HepG2 (cell line): ENCODE data around the gene CCT6A. TPM values are rescaled to one million over a fixed set of nuclear protein-coding genes. Genes with fewer than 3 reads are reported as not detected.

Experiments
- ASH2L ChIP-seq: fragments of 300-600, 200-600 bp; sonication (generic); IDR thresholded peaks from 2 replicates; pipeline ENCODE4 v1.7.0; 2017; ENCODE audit warnings: low read depth, mild to moderate bottlenecking, moderate library complexity, mixed read lengths, low read length; ENCODE audit not compliant: insufficient read length
- ATF7 ChIP-seq, 2 experiments: fragments of 450-650 bp in 1 of 2; sonication (generic) in 1 of 2; formaldehyde crosslinking in 1 of 2; IDR thresholded peaks; 2 replicates each; pipeline versions ENCODE4 v1.4.0 to v1.6.1; 2016 to 2020; ENCODE audit warnings: antibody characterized with exemption in 1 of 2, mild to moderate bottlenecking in 1 of 2, missing genetic modification reagents in 1 of 2
- BORCS8-MEF2B ChIP-seq: sonication (generic); formaldehyde crosslinking; IDR thresholded peaks from 2 replicates; pipeline ENCODE4 v1.8.0; 2022; ENCODE audit warnings: mild to moderate bottlenecking, missing genetic modification reagents
- FOXO1 ChIP-seq: sonication (generic); formaldehyde crosslinking; IDR thresholded peaks from 2 replicates; pipeline ENCODE4 v1.4.0; 2020; ENCODE audit warnings: missing genetic modification reagents
- HES4 ChIP-seq: sonication (generic); formaldehyde crosslinking; IDR thresholded peaks from 2 replicates; pipeline ENCODE4 v1.9.0; 2021; ENCODE audit warnings: mild to moderate bottlenecking, missing genetic modification reagents, borderline replicate concordance
- HNF4G ChIP-seq, 2 experiments: sonication (generic) in 1 of 2; formaldehyde crosslinking in 1 of 2; IDR thresholded peaks; 2 replicates each; pipeline versions ENCODE4 v1.4.0 to v1.6.1; 2011 to 2020; ENCODE audit warnings: borderline replicate concordance in 2 of 2, low read depth in 2 of 2, mild to moderate bottlenecking in 2 of 2, low read length in 1 of 2, missing genetic modification reagents in 1 of 2, moderate library complexity in 1 of 2
- JARID2 ChIP-seq: sonication (generic); formaldehyde crosslinking; IDR thresholded peaks from 2 replicates; pipeline ENCODE4 v1.8.1; 2023; ENCODE audit warnings: missing genetic modification reagents, inconsistent platforms; ENCODE audit not compliant: insufficient replicate concordance
- KLF6 ChIP-seq: IDR thresholded peaks from 2 replicates; pipeline ENCODE4 v1.8.0; 2016; ENCODE audit warnings: missing biosample characterization, missing genetic modification reagents
- LRRFIP1 ChIP-seq: sonication (generic); formaldehyde crosslinking; conservative IDR thresholded peaks from 2 replicates; pipeline ENCODE4 v1.4.0; 2020; ENCODE audit warnings: missing genetic modification reagents
- NFYC ChIP-seq: IDR thresholded peaks from 2 replicates; pipeline ENCODE4 v1.6.1; 2016; ENCODE audit warnings: missing genetic modification reagents, missing compliant biosample characterization
- PRDM15 ChIP-seq: sonication (generic); formaldehyde crosslinking; IDR thresholded peaks from 2 replicates; pipeline ENCODE4 v1.4.0; 2020; ENCODE audit warnings: missing genetic modification reagents
- RXRB ChIP-seq: IDR thresholded peaks from 2 replicates; pipeline ENCODE4 v1.6.1; 2016; ENCODE audit warnings: borderline replicate concordance, missing genetic modification reagents, missing compliant biosample characterization
- SAFB2 ChIP-seq: sonication (generic); formaldehyde crosslinking; IDR thresholded peaks from 2 replicates; pipeline ENCODE4 v1.5.1; 2020; ENCODE audit warnings: missing genetic modification reagents, low read depth, mild to moderate bottlenecking, borderline replicate concordance
- TBL1XR1 ChIP-seq: fragments of 150-350 bp; IDR thresholded peaks from 2 replicates; pipeline ENCODE4 v1.6.1; 2014; ENCODE audit warnings: borderline replicate concordance, low read length; ENCODE audit not compliant: partially characterized antibody
- ZNF550 ChIP-seq: sonication (generic); formaldehyde crosslinking; IDR thresholded peaks from 2 replicates; pipeline ENCODE4 v1.4.0; 2020; ENCODE audit warnings: mild to moderate bottlenecking, missing genetic modification reagents, borderline replicate concordance
- ZNF839 ChIP-seq: sonication (generic); formaldehyde crosslinking; IDR thresholded peaks from 2 replicates; pipeline ENCODE4 v1.4.0; 2020; ENCODE audit warnings: missing genetic modification reagents, mild to moderate bottlenecking, borderline replicate concordance
- ZNF883 ChIP-seq: sonication (generic); formaldehyde crosslinking; IDR thresholded peaks from 2 replicates; pipeline ENCODE4 v1.5.1; 2020; ENCODE audit warnings: mild to moderate bottlenecking, missing genetic modification reagents; ENCODE audit errors: not compliant biosample characterization
- ZNF891 ChIP-seq: sonication (generic); formaldehyde crosslinking; IDR thresholded peaks from 2 replicates; pipeline ENCODE4 v1.5.0; 2020; ENCODE audit warnings: mild to moderate bottlenecking, missing genetic modification reagents
- polyA plus RNA-seq, 8 experiments: library from polyadenylated mRNA; depleted of rRNA in 3 of 8; stranded (reverse) in 7 of 8; unstranded in 1 of 8; fragments of >200 nt; fragmentation: Illumina TruSeq in 4 of 8; extraction: Trizol in 4 of 8; gene quantifications; 2 replicates each; pipeline versions ENCODE4 v1.2.1 to v1.2.3, GENCODE V29; 2011 to 2016; ENCODE audit warnings: low read depth in 4 of 8, missing spikeins in 1 of 8, mixed read lengths in 1 of 8; ENCODE audit not compliant: insufficient read depth in 1 of 8
- total RNA-seq, 5 experiments: library from RNA; depleted of rRNA; stranded (reverse); fragments of >200 nt; fragmentation: Illumina TruSeq; extraction: Trizol; gene quantifications; 2 replicates each; pipeline ENCODE4 v1.2.3, GENCODE V29; 2016; ENCODE audit warnings: low read depth in 1 of 5
- TF ChIP-seq, protein P1 (sequence below): sonication (generic); formaldehyde crosslinking; IDR thresholded peaks from 2 replicates; pipeline ENCODE4 v1.5.0; 2020; ENCODE audit warnings: mild to moderate bottlenecking, missing genetic modification reagents

The CCT6A gene
- total and polyA plus RNA-seq, 2 of the 13 experiments (the other 11 are each of a cell fraction or from before 2014, with no cell fraction given) = 219 to 292 TPM

DNA sequence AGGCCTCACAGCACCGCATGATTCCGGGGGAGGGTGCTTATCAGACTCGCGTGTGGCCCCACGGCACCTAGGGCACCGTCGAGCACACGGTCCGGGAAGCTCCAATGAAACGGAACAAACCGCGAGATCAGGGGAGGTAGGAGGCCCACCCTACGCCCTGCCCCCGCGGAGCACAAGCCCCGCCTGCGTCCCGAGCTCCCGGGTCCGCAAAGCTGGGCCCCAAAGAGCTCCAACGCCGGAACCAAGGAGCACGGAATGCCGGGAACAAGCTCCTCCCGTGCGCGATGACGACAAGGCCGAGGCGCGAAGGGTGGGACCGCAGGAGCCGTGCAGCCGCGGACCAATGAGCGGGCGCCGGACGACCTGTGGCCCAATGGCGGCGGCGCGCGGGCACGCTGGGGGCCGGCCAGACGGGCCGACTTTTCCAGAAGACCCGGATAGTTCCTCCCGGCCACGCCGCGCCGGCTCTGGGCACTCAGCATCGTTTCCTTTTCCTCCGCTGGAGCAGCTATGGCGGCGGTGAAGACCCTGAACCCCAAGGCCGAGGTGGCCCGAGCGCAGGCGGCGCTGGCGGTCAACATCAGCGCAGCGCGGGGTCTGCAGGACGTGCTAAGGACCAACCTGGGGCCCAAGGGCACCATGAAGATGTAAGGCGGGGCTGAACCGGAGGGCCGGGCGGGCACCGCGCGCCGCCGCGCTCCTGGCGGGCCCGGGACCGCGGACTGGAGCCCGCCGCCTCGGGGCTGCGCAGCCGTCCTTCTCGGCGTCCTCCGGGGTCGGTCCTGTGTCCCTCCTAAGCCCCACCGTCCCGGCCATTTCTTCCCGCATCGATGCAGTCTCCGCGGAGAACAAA, at the start of gene CCT6A, which contains the start of gene PSPH (continued):
- TF ChIP-seq ATF7 (IDR thresholded peaks at IDR 0.05) (no peak), ATF7 (CRISPR knock-in tag; IDR thresholded peaks at IDR 0.05) (no peak), JARID2 (CRISPR knock-in tag) (no peak), KLF6 (CRISPR knock-in tag) (peak; percentile 83; the same call in 1 of the 2 replicates), TBL1XR1 (no peak), ZNF891 (CRISPR knock-in tag) (peak; percentile 26; the same call in 1 of the 2 replicates), ASH2L (peak; percentile 90), FOXO1 (CRISPR knock-in tag) (peak; percentile 54), ZNF839 (CRISPR knock-in tag) (peak; percentile 77; the same call in 1 of the 2 replicates), ZNF550 (0 out of 2 replicates have a peak, but pooled peaks have one; percentile 8), LRRFIP1 (no peak), SAFB2 (CRISPR knock-in tag) (peak; percentile 88; the same call in 1 of the 2 replicates), RXRB (CRISPR knock-in tag) (peak; percentile 56; the same call in 1 of the 2 replicates), HES4 (CRISPR knock-in tag) (peak; percentile 75; the same call in 1 of the 2 replicates), ZNF883 (CRISPR knock-in tag) (peak; percentile 88), NFYC (CRISPR knock-in tag) (peak; percentile 98), PRDM15 (CRISPR knock-in tag) (peak; percentile 87), HNF4G (IDR thresholded peaks at IDR 0.05; ENCODE audit: borderline replicate concordance, low read depth, low read length) (no peak), HNF4G (CRISPR knock-in tag; IDR thresholded peaks at IDR 0.05; ENCODE audit: borderline replicate concordance, low read depth) (peak; percentile 40; the same call in 1 of the 2 replicates), BORCS8-MEF2B (CRISPR knock-in tag) (peak; percentile 69)
- TF ChIP-seq, protein P1, sequence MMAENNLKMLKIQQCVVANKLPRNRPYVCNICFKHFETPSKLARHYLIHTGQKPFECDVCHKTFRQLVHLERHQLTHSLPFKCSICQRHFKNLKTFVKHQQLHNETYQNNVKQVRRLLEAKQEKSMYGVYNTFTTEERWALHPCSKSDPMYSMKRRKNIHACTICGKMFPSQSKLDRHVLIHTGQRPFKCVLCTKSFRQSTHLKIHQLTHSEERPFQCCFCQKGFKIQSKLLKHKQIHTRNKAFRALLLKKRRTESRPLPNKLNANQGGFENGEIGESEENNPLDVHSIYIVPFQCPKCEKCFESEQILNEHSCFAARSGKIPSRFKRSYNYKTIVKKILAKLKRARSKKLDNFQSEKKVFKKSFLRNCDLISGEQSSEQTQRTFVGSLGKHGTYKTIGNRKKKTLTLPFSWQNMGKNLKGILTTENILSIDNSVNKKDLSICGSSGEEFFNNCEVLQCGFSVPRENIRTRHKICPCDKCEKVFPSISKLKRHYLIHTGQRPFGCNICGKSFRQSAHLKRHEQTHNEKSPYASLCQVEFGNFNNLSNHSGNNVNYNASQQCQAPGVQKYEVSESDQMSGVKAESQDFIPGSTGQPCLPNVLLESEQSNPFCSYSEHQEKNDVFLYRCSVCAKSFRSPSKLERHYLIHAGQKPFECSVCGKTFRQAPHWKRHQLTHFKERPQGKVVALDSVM (CRISPR knock-in tag) = peak; percentile 76
